CD4-positive, alpha-beta T cell treated with Interleukin-21 for 1 hour (primary cell): ENCODE measurements around the gene ATPAF1.
A peak's percentile ranks its signal among the peaks of the same experiment; 100 is the strongest.
"Not testable (repeated sequence)": the region's sequence is repeated elsewhere in the genome, so short reads cannot be mapped to it uniquely, and the experiment has no call there.

ENCODE experiments used
- DNase-seq: peaks from one replicate; pipeline ENCODE4 v3.0.0-alpha.2; 2020

Gene ATPAF1

GRCh38 chr1:46667782-46668760, at the start of gene ATPAF1:
ATPAF1 (minus strand) TSS chr1:46668364; CDS start chr1:46668322, 42 bp downstream.
- DNase-seq: peak; percentile 72

DNA sequence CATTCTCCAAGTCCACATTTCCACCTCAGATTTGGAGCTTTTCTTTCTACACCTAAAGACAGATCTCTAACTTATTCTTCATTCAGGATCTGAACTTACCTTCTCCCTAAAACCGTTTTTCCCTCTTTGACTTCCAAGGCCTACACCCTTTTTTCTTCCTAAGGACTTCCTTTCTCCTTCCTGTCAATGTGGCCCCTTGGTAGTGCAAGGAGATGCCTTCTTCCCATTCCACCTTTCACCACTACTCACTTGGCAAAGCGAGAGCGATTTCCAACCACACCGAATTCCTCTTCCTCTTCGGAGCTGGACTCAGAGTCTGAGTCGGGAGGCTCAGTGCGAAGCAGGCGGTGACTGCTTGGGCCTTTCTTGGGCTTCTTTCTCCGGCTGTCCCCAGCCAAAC, 49.5 kb upstream of the ATPAF1 start:
- DNase-seq: no peak

- no peak for DNase-seq
These were observed 46.8 kb upstream of the ATPAF1 start for GRCh38 chr1:46714976-46715375.

DNA sequence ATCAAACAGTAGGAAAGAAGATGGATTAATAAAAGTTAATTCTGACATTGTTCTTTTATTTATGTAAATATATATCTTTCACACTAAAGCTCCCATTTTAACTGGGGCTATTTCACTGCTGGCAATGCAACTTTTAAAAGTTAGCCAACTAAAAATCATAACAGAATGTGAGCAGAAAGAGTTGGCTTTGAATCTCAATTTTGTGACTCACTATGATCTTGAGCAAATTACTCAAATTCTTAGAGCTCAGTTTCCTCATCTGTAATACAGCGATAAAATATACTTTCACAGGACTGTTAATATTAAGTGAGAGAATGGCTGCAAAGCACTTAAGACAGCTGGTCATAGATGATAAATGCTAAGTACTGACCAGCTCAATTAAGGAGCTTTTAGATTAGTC, 40.0 kb upstream of the ATPAF1 start:
- no peak for DNase-seq

DNA sequence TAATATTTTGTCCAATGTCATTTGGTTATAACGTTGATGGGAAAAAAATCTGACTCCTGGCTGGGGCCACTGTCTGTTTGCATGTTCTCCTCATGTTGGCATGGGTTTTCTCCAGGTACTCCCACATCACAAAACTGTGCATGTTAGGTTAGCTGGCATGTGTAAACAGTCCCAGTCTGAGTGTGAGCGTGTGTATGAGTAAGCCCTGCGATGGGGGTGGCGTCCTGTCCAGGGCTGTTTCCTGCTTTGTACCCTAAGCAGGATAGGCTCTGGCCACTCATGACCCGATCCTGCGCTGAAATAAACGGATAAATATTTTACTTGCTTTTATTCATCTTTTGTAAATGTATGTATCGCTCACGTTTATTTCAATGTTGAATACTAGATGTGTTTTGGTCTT, 37.2 kb upstream of the ATPAF1 start:
- DNase-seq: no peak

- DNase-seq: no peak
These were observed 35.9 kb upstream of the ATPAF1 start for GRCh38 chr1:46703927-46704641.

DNA sequence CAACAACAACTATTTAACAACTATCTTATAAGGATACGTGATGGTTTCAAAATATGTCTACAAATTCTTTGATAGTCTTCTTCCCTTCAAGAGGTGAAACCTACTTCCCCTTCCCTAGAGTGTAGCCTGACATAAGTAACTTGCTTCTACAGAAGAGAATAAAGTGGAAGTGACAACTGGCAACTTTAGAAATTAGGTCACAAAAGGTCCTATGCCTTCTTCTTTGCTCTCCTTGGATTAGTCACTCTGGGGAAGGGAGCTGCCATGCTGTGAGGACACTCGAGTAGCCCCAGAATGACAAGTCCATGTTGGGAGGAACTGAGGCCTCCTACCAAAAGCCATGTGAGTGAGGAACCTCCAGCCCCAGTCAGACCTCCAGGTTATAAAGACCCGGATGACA, 31.5 kb upstream of the ATPAF1 start:
- no peak for DNase-seq

DNA sequence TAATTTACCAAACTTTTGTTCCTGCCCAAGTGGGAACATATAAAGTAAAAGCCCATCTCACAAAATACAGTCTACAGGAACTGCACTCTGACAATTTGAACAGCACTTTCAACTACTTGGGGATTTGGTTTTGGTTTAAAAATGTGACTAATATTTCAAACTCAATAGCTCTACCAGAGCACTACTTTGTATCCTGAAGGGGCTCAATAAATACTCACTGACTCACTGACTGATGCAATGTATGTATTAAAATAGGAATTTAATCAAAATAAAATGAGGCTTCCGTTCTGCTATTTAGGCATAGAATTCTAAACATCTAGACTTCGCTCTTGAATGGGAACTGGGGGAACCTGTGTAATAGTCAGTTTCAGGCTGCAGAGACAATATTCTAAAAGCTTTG, 28.9 kb upstream of the ATPAF1 start:
- DNase-seq: no peak

- DNase-seq: not testable (repeated sequence)
These were observed 26.5 kb upstream of the ATPAF1 start for GRCh38 chr1:46694676-46695075.

DNA sequence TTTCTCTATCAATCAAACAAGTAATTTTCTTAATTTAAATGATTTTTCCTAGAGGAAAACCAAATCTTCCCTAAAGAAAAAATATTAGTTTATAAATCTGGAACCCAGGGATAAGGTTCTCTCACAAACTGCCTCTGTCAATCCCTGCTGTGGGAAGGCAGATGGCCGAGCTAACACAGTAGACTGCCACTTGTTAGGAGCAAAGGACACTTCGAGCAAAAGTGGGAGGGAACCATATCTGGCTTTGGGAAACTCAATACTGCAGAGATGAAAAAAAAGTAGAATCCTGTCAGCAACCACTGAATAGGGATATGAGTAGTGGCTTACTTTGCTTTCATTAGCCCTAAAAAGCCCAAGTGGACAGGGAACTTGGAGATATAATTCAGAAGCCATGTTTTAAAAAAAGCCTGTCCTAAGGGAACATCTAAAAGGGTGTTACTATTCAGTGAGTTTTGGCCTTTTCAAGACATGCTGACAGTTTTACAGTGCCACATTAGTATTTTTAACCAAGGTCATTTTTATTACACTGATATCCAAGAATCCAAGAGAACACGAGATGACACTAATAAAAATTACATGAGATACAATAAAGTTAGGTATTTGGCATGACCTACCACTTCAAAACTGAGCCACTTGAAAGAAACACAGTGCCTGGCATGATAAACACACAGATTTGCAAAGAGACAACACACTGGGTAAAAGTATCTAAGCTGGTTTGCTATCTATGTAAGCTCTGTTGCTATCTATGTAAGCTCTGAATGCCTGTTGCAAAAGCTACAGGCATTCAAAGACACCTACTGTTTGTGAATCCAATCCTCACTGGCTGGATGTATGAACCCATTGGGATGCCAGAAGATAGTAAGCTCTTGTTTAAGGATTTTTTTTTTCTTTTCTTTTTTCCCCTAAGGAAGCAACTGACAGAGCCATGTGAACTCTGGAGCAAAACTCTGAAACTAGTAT, 24.9 kb upstream of the ATPAF1 start:
- DNase-seq: no peak

- DNase-seq: no peak
These were observed 24.0 kb upstream of the ATPAF1 start for GRCh38 chr1:46691997-46692790.

DNA sequence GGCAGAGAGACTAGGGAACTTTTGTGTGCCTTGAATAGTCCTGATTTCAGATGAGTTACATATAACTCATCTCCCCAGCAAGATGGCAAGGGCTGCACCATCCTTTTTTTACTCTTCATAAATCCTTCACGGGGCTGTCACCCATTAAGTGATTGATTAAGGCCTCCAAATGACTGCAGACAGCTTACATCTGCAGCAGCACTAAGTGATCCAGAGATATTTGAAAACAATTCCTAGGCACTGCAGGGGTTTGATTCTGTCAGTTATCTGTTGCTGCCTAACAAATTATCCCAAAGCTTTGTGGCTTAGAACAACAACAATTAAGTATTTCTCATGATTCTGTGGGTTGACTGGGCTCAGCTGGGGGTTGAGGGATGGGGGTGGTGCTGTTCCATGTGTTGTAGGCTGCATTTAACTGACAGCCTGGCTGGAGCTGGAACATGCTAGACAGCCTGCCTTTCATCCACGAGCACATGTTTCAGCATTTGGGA, 22.8 kb upstream of the ATPAF1 start:
- no peak for DNase-seq

- no peak for DNase-seq
These were observed 21.7 kb upstream of the ATPAF1 start for GRCh38 chr1:46689897-46690296.

DNA sequence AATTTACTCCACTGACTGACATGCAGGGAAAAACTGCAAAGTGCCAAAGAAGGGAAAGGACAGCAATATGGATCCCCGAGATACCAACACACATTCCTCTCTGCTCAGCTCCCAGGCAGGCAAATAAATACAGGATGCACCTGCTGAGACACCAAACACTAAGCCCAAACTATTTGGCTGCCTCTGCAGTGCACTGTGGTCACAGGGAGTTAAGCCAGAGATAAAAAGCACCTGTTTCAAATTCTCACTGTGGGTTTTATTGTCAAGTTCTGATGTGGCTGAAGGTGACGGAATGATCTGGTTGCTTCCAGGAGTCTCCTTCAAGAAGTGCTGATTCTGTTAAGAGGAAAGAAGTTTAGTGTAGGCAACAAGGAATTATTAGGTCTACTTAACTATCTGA, 21.2 kb upstream of the ATPAF1 start:
- DNase-seq: no peak

- no peak for DNase-seq
These were observed 19.9 kb upstream of the ATPAF1 start for GRCh38 chr1:46687921-46688509.

DNA sequence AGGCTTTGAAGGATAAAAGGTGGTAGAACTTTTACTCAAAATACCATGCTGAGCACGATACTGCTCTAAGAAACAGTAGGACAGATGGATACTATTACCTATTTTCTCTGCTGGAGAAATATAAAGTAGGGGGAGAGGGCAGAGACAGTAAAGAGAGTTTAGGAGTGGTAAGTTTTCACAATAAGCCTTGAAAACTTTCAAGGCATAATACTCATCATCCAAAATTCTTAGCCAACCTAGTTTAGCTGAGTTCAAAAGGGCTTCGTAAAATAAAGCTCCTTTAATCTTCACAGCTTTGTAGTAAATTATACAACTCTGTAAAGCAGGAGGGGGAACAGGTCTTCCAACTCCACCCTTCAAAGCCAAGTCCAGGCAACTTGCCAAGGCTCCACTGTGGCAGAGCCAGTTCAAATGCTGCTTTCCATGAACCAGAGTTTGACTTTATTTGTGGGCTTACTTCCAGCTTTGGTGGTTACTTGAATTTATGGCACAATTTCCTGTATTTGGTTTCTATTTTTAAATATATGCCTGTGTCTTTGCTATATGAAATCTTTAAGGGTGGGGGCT, 19.0 kb upstream of the ATPAF1 start:
- DNase-seq: no peak

GRCh38 chr1:46686255-46686654, 18.1 kb upstream of the ATPAF1 start:
- no peak for DNase-seq

- DNase-seq: no peak
These were observed 16.5 kb upstream of the ATPAF1 start for GRCh38 chr1:46684670-46685069.

DNA sequence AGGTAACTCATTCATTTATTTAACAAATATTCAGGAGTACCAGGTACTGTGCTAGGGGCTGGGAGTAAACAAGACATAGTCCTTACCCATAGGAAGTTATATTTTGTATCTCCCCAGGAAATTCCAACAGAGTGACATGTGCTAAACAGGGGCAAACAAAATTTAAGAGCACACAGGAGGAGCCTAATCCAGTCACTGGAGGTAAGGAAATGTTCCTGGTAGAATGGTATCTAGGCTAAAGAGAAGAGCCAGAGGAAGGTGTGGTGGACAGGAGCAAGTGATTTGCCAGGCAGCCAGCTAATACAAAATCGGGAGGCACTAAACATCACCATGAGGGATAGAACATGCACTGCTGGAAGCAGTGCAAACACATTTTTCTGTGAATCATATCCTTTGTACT, 13.9 kb upstream of the ATPAF1 start:
- DNase-seq: no peak

- DNase-seq: no peak
These were observed 13.3 kb upstream of the ATPAF1 start for GRCh38 chr1:46681333-46682034.
